Amygdala (tissue), 56 donors: Measurements from ENCODE around the gene ATP1B3.
"Not testable (repeated sequence)": the region's sequence is repeated elsewhere in the genome, so short reads cannot be mapped to it uniquely, and the experiment has no call there.

ENCODE experiments used
- DNase-seq, 56 donors: peaks; one replicate each; lab custom pipeline; 2025; lab: John Stamatoyannopoulos, UW

Gene ATP1B3

GRCh38 chr3:141860086-141860669 lies 16.3 kb upstream of the ATP1B3 start:
- no peak for DNase-seq

GRCh38 chr3:141860766-141861513 lies 15.5 kb upstream of the ATP1B3 start:
- no peak for DNase-seq

DNA sequence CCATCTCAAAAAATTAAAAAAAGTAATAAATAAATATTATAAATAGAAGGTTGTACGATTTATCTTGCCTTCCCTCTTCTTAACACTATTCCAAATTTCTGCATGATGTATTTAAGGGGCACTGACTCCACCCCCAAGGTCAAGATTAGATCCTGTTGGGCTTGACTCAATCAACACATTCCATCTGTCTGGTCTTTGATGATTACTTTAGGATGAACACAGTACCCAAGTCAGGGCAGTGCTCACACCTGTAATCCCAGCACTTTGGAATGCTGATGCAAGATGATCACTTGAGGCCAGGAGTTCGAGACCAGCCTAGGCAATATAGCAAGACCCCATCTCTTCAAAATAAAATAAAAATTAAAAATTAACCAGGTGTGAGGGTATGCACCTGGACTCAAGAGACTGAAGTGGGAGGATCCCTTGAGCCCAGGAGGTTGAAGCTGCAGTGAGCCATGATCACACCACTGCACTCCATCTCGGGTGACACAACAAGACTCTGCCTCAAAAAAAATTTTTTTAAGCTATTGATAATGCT lies 14.1 kb upstream of the ATP1B3 start:
- DNase-seq = no peak

DNA sequence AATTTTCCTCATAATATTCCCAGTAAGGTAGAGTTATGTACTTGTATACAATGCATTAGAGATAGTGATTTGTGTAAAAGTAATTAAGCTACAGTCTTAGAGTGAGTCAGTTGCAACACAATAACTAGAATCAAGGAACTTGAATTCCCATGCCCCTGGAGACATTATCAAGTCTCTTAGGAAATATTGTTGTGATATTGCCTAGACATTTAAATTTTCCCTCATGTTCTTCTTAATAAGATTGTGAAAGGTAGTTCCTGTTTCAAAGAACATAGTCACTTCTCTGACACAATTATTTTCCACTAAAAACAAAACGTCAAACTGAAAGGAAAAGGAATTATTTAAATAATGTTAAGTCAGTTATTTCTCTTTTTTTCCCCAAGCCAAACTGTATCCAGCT lies 13.0 kb upstream of the ATP1B3 start:
- no peak for DNase-seq

GRCh38 chr3:141864281-141864970 lies 12.0 kb upstream of the ATP1B3 start:
- DNase-seq = no peak

GRCh38 chr3:141865101-141865500 lies 11.3 kb upstream of the ATP1B3 start:
- DNase-seq = no peak

GRCh38 chr3:141870091-141870687 lies 6.3 kb upstream of the ATP1B3 start:
- DNase-seq = no peak

DNA sequence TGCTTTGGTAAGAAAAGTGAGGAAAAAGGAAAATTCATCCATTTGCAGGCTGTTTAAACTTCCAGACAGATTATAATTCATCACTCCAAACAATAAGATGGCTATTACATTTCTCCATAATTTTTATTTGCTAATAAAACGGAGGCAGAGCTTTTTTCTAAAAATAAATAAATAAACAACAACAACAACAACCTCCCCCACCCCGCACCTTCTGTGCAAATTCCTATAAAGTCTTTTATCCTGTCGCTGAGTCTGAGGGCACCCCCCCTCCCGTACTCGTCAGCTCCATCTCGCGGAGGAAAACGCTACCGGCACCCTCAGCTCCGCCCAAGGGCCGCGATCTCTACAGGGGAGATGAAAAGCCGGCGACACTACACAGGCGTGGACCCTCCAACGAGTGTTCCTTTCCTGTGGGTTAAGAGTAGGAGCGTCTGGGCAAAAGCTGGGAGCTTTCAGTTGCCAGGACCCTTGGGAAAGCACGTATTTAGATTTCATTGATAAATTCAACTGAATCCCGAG lies 1.0 kb upstream of the ATP1B3 start:
- peak in 55 of 56 donors; percentile 18 to 85 (median 68) for DNase-seq

GRCh38 chr3:141875893-141876380 lies 506 bp upstream of the ATP1B3 start:
- DNase-seq = peak in 39 of 56 donors; percentile 10 to 87 (median 60)

GRCh38 chr3:141876891-141877621 lies 613 bp downstream of the ATP1B3 start:
- DNase-seq = peak in 46 of 56 donors; percentile 3 to 61 (median 25)

DNA sequence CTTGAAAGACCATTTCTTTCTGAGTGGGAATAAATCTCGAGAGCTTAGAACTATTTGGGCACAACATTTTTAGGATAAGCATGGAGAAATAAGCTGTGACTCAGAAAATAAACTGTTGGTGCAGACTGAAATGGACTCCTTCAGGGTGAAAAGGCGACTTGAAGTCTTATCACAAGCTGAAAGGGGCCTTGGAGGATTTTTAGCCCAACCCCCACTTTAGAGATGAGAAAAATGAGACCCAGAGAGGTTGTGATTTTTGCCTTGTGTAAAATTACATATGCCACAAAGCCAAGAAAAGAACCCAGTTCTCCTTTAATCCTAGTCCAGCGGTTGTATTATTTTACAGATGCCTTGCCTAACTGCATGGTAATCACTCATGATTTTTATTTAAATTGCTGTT lies 1.5 kb downstream of the ATP1B3 start:
- no peak for DNase-seq

GRCh38 chr3:141878326-141878725 lies 1.9 kb downstream of the ATP1B3 start:
- no peak for DNase-seq

DNA sequence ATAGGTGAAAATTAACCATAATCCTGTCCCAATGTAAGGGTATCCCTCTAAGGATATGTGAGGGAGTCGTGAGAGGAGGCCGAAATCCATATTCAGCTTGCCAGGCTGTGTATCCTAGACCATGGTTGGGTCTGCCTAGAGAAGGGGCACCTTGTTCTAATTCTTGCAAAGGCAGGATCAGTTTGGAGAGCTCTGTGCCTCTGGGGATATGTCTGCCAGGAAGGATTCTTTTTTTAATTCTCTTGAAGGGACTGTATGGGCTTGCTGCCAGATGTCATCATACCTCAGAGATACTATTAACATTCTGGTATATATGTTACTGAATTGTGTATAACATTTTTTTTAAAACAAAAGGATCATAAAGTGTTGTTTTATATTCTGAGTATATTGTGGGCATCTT lies 2.4 kb downstream of the ATP1B3 start:
- no peak for DNase-seq

- DNase-seq = no peak
Observed at GRCh38 chr3:141881702-141882101, 5.3 kb downstream of the ATP1B3 start.

GRCh38 chr3:141887051-141887450 lies 10.6 kb downstream of the ATP1B3 start:
- DNase-seq = no peak

DNA sequence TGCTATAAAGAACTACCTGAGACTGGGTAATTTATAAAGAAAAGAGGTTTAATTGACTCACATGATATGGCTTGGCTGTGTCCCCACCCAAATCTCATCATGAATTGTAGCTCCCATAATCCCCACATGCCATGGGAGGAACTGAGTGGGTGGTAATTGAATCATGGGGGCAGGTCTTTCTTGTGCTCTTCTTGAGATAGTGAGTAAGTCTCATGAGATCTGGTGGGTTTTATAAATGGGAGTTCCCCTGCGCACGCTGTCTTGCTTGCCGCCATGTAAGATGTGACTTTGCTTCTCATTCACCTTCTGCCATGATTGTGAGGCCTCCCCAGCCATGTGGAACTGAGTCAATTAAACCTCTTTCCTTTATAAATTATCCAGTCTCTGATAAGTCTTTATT lies 12.1 kb downstream of the ATP1B3 start:
- not testable (repeated sequence) for DNase-seq

DNA sequence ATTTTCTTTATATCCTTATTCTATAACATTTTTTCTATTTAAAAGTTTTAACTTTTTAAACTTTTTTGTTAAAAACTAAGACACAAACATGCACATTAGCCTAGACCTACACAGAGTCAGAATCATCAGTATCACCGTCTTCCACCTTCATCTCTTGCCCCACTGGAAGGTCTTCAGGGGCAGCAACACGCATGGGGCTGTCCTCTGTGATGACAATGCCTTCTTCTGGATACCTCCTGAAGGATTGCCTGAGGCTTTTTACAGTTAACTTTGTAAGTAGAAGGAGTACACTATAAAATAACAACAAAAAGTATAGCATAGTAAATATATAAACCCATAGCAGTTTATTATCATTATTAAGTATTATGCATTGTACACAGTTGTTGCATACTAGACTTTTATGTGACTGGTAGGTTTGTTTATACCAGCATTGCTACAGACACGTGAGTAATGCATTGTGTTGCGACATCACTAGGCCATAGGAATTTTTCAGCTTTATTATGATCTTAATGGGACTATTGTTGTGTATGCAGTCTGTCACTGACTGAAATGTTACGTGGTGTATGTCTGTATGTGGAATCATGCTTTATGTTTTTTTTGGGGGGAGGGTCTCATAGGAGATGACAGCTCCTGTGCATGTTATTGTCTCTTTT lies 18.2 kb downstream of the ATP1B3 start:
- no peak for DNase-seq

DNA sequence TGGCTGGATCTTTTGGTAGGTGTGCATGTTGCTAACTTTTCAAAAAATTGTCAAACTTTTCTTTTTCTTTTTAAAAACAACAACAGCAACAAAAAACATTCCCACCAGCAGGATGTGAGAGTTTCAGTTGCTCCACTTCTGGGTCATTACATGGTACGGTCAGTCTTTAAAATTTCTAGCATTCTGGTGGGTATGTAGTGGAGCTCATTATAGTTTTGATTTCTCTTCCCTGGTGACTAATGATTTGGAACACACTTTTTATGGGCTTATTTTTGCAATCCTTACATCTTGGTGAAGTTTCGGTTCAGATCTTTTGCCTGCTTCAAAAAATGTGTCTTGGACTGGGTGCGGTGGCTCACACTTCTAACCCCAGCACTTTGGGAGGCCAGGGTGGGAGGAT lies 19.3 kb downstream of the ATP1B3 start:
- DNase-seq = no peak

- DNase-seq = no peak
Observed at GRCh38 chr3:141898908-141899307, 22.5 kb downstream of the ATP1B3 start.
